ENCODE results near the gene CASTOR1.

Gene CASTOR1

GRCh38 chr22:30238136-30238535, 51.2 kb downstream of the CASTOR1 start:
- Histone ChIP-seq H3K9me3 (replicated peaks in 1 of 11) (peaks cover 0 to 13% (median 0%) of the 10 kb centered on the region in 11 experiments; a peak in 8 of 22 replicates), H3K27me3 (peaks cover 0 to 7% (median 0%) of the 10 kb centered on the region in 11 experiments; a peak in 2 of 22 replicates), H3K4me1 (peaks cover 10 to 64% (median 54%) of the 10 kb centered on the region in 10 experiments; a peak in 18 of 20 replicates), H3K27ac (no peak overlapping the region), H3K9ac (no peak overlapping the region), H3K36me3 (no peaks in the 10 kb centered on the region), H3K4me3 (no peak overlapping the region), H3K4me2 (peak overlapping the region in 8 of 11 experiments; percentile 35 to 93 (median 77); a peak in 16 of 22 replicates), H4K20me1 (peaks cover 0 to 18% (median 0%) of the 10 kb centered on the region in 11 experiments; a peak in 2 of 22 replicates)
- TF ChIP-seq Cebpa-rat (IDR thresholded peaks at IDR 0.05) = no peak

GRCh38 chr22:30236875-30237274, 52.4 kb downstream of the CASTOR1 start:
- Histone ChIP-seq H3K4me2 (peak overlapping the region in 7 of 11 experiments; percentile 71 to 93 (median 78); a peak in 13 of 22 replicates), H3K4me1 (peaks cover 10 to 70% (median 60%) of the 10 kb centered on the region in 10 experiments; a peak in 18 of 20 replicates), H4K20me1 (peaks cover 0 to 23% (median 0%) of the 10 kb centered on the region in 11 experiments; a peak in 2 of 22 replicates), H3K9me3 (replicated peaks in 1 of 11) (peaks cover 0 to 13% (median 0%) of the 10 kb centered on the region in 11 experiments; a peak in 8 of 22 replicates), H3K36me3 (no peaks in the 10 kb centered on the region), H3K4me3 (no peak overlapping the region), H3K27ac (no peak overlapping the region), H3K27me3 (peaks cover 0 to 7% (median 0%) of the 10 kb centered on the region in 11 experiments; a peak in 2 of 22 replicates), H3K9ac (no peak overlapping the region)
- no peak for TF ChIP-seq Cebpa-rat (IDR thresholded peaks at IDR 0.05)

- Histone ChIP-seq H3K4me1 (peaks cover 10 to 62% (median 56%) of the 10 kb centered on the region in 10 experiments; a peak in 18 of 20 replicates), H3K4me2 (peak overlapping the region; percentile 16 to 93 (median 76)), H3K4me3 (no peak overlapping the region), H3K9ac (peak overlapping the region in 3 of 11 experiments; percentile 13 to 23 (median 22); a peak in 1 of 22 replicates), H3K27me3 (peaks cover 0 to 7% (median 0%) of the 10 kb centered on the region in 11 experiments; a peak in 2 of 22 replicates), H3K9me3 (replicated peaks in 1 of 11) (peaks cover 0 to 13% (median 0%) of the 10 kb centered on the region in 11 experiments; a peak in 8 of 22 replicates), H3K36me3 (no peaks in the 10 kb centered on the region), H4K20me1 (peaks cover 0 to 12% (median 0%) of the 10 kb centered on the region in 11 experiments; a peak in 2 of 22 replicates), H3K27ac (peak overlapping the region in 1 of 11 experiments; percentile 29; a peak in 1 of 22 replicates)
- no peak for TF ChIP-seq Cebpa-rat (IDR thresholded peaks at IDR 0.05)
Observed at GRCh38 chr22:30235687-30236170, 53.6 kb downstream of the CASTOR1 start.
